ENCODE measurements around the gene LRG1.

Gene LRG1

GRCh38 chr19:4581666-4582553 is 42.1 kb upstream of the LRG1 start:
- Histone ChIP-seq H3K36me3 (ENCODE audit: control insufficient read depth, low read depth, low read length) (no peaks in the 10 kb centered on the region), H3K4me1 (ENCODE audit: control insufficient read depth, low read depth, low read length) (no peaks in the 10 kb centered on the region), H3K9ac (ENCODE audit: low read length) (no peak overlapping the region), H3K4me3 (ENCODE audit: low read length) (no peak overlapping the region), H3K9me3 (ENCODE audit: control insufficient read depth, low read depth, low read length) (no peaks in the 10 kb centered on the region), H3K27me3 (ENCODE audit: control insufficient read depth, insufficient read depth, low read length) (peaks cover 30% of the 10 kb centered on the region), H3K27ac (ENCODE audit: low read length) (no peak overlapping the region)

GRCh38 chr19:4580961-4581665 is 41.3 kb upstream of the LRG1 start:
- Histone ChIP-seq H3K9me3 (ENCODE audit: control insufficient read depth, low read depth, low read length) (no peaks in the 10 kb centered on the region), H3K27ac (ENCODE audit: low read length) (no peak overlapping the region), H3K4me3 (ENCODE audit: low read length) (peak overlapping the region; percentile 59), H3K36me3 (ENCODE audit: control insufficient read depth, low read depth, low read length) (no peaks in the 10 kb centered on the region), H3K4me1 (ENCODE audit: control insufficient read depth, low read depth, low read length) (no peaks in the 10 kb centered on the region), H3K27me3 (ENCODE audit: control insufficient read depth, insufficient read depth, low read length) (peaks cover 27% of the 10 kb centered on the region), H3K9ac (ENCODE audit: low read length) (no peak overlapping the region)

GRCh38 chr19:4580021-4580901 is 40.4 kb upstream of the LRG1 start:
- Histone ChIP-seq H3K9ac (ENCODE audit: low read length) (no peak overlapping the region), H3K9me3 (ENCODE audit: control insufficient read depth, low read depth, low read length) (no peaks in the 10 kb centered on the region), H3K27ac (ENCODE audit: low read length) (no peak overlapping the region), H3K4me3 (ENCODE audit: low read length) (peak overlapping the region; percentile 59), H3K27me3 (ENCODE audit: control insufficient read depth, insufficient read depth, low read length) (peaks cover 19% of the 10 kb centered on the region), H3K4me1 (ENCODE audit: control insufficient read depth, low read depth, low read length) (peaks cover 4% of the 10 kb centered on the region), H3K36me3 (ENCODE audit: control insufficient read depth, low read depth, low read length) (no peaks in the 10 kb centered on the region)

- Histone ChIP-seq H3K9me3 (ENCODE audit: control insufficient read depth, low read depth, low read length) (no peaks in the 10 kb centered on the region), H3K27me3 (ENCODE audit: control insufficient read depth, insufficient read depth, low read length) (peaks cover 10% of the 10 kb centered on the region), H3K4me3 (ENCODE audit: low read length) (no peak overlapping the region), H3K36me3 (ENCODE audit: control insufficient read depth, low read depth, low read length) (no peaks in the 10 kb centered on the region), H3K4me1 (ENCODE audit: control insufficient read depth, low read depth, low read length) (peaks cover 8% of the 10 kb centered on the region), H3K27ac (ENCODE audit: low read length) (no peak overlapping the region), H3K9ac (ENCODE audit: low read length) (no peak overlapping the region)
Observed at GRCh38 chr19:4579389-4579788, 39.6 kb upstream of the LRG1 start.

- Histone ChIP-seq H3K27me3 (ENCODE audit: control insufficient read depth, insufficient read depth, low read length) (peaks cover 9% of the 10 kb centered on the region), H3K27ac (ENCODE audit: low read length) (no peak overlapping the region), H3K4me1 (ENCODE audit: control insufficient read depth, low read depth, low read length) (peaks cover 8% of the 10 kb centered on the region), H3K36me3 (ENCODE audit: control insufficient read depth, low read depth, low read length) (no peaks in the 10 kb centered on the region), H3K4me3 (ENCODE audit: low read length) (no peak overlapping the region), H3K9ac (ENCODE audit: low read length) (no peak overlapping the region), H3K9me3 (ENCODE audit: control insufficient read depth, low read depth, low read length) (no peaks in the 10 kb centered on the region)
Observed at GRCh38 chr19:4578552-4579248, 38.9 kb upstream of the LRG1 start.

- Histone ChIP-seq H3K27ac (ENCODE audit: low read length) (no peak overlapping the region), H3K4me1 (ENCODE audit: control insufficient read depth, low read depth, low read length) (peaks cover 8% of the 10 kb centered on the region), H3K36me3 (ENCODE audit: control insufficient read depth, low read depth, low read length) (no peaks in the 10 kb centered on the region), H3K27me3 (ENCODE audit: control insufficient read depth, insufficient read depth, low read length) (peaks cover 5% of the 10 kb centered on the region), H3K9me3 (ENCODE audit: control insufficient read depth, low read depth, low read length) (no peaks in the 10 kb centered on the region), H3K9ac (ENCODE audit: low read length) (no peak overlapping the region), H3K4me3 (ENCODE audit: low read length) (no peak overlapping the region)
Observed at GRCh38 chr19:4577020-4577782, 37.4 kb upstream of the LRG1 start.

- Histone ChIP-seq H3K27me3 (ENCODE audit: control insufficient read depth, insufficient read depth, low read length) (no peaks in the 10 kb centered on the region), H3K9me3 (ENCODE audit: control insufficient read depth, low read depth, low read length) (no peaks in the 10 kb centered on the region), H3K9ac (ENCODE audit: low read length) (peak overlapping the region; percentile 26), H3K4me1 (ENCODE audit: control insufficient read depth, low read depth, low read length) (peaks cover 8% of the 10 kb centered on the region), H3K36me3 (ENCODE audit: control insufficient read depth, low read depth, low read length) (no peaks in the 10 kb centered on the region), H3K27ac (ENCODE audit: low read length) (no peak overlapping the region), H3K4me3 (ENCODE audit: low read length) (no peak overlapping the region)
Observed at GRCh38 chr19:4576016-4576933, 36.4 kb upstream of the LRG1 start.

DNA sequence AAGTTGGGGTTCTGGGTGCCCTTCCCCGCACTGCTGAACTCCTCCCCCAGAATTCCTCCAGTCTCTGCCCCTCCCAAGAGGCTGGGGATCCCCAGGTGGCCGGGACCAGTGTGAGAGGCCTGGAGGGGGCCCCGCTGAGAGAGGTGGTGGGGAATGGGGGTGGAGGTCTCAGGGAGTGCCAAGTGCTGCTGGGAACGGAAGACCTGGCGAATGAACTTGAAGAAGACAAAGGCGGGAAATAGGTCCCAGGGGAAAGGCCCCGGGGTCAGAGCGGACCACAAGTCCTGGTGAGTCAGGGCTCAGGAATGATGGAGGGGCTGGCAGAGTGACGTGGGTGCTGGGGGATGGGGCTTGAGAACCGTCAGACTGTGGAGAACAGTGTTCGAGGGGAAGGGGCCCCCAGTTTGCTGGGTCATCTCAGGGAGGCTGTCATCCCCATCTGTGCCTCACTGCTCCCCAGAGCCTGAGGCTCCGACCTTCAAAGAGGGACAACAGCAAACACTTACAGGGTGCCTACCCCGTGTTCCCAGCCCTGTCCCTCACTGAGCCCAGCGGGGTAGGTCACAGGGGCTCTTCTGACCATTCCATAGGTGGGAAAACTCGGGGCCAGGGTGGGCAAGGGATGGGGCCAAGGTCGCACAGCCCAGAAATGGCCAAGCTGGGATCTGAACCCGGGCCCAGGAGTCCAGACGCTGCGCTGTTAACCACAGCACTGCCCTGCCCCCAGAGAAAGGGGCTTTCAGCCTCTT is 35.6 kb upstream of the LRG1 start:
- H3K27me3 ChIP-seq (ENCODE audit: control insufficient read depth, insufficient read depth, low read length), result no peaks in the 10 kb centered on the region
- no peak overlapping the region for H3K4me3 ChIP-seq (ENCODE audit: low read length)
- H3K36me3 ChIP-seq (ENCODE audit: control insufficient read depth, low read depth, low read length), result no peaks in the 10 kb centered on the region
- no peaks in the 10 kb centered on the region for H3K9me3 ChIP-seq (ENCODE audit: control insufficient read depth, low read depth, low read length)
- peak overlapping the region; percentile 23 for H3K27ac ChIP-seq (ENCODE audit: low read length)
- peak overlapping the region; percentile 45 for H3K9ac ChIP-seq (ENCODE audit: low read length)
- H3K4me1 ChIP-seq (ENCODE audit: control insufficient read depth, low read depth, low read length), result peaks cover 8% of the 10 kb centered on the region

- no peaks in the 10 kb centered on the region for H3K27me3 ChIP-seq (ENCODE audit: control insufficient read depth, insufficient read depth, low read length)
- no peaks in the 10 kb centered on the region for H3K36me3 ChIP-seq (ENCODE audit: control insufficient read depth, low read depth, low read length)
- H3K9me3 ChIP-seq (ENCODE audit: control insufficient read depth, low read depth, low read length), result no peaks in the 10 kb centered on the region
- peaks cover 8% of the 10 kb centered on the region for H3K4me1 ChIP-seq (ENCODE audit: control insufficient read depth, low read depth, low read length)
- no peak overlapping the region for H3K4me3 ChIP-seq (ENCODE audit: low read length)
- no peak overlapping the region for H3K27ac ChIP-seq (ENCODE audit: low read length)
- H3K9ac ChIP-seq (ENCODE audit: low read length), result no peak overlapping the region
Observed at GRCh38 chr19:4573682-4574081, 33.8 kb upstream of the LRG1 start.
